SK-MEL-5 (cell line): ENCODE measurements around the gene UQCRH. TPM values are rescaled to one million over a fixed set of nuclear protein-coding genes. Genes with fewer than 3 reads are reported as not detected.
"Not testable (repeated sequence)": the region's sequence is repeated elsewhere in the genome, so short reads cannot be mapped to it uniquely, and the experiment has no call there.

ENCODE experiments used
- DNase-seq: peaks from one replicate; pipeline ENCODE4 v3.0.0-alpha.2; 2016; ENCODE audit warnings: low read depth, low spot score
- in situ Hi-C: cut with HindIII; loops from 2 replicates; pipeline ENCODE4 v1.10.0; 2016; ENCODE audit warnings: low sequenced_read_pairs, high pct_unique_total_duplicates, low pct_unique_long_range_greater_than_20kb
- total RNA-seq: library from RNA; depleted of rRNA; stranded (reverse); fragments of >200 nt; shearing (Covaris generic); gene quantifications from 2 replicates; pipeline ENCODE4 v1.2.3, GENCODE V29; 2014

UQCRH gene
- total RNA-seq, 1 experiment from 2014 or later, result 653 TPM

- in situ Hi-C loops, result no loop called here
- no peak for DNase-seq
Observed at GRCh38 chr1:46289134-46289494, 14.4 kb upstream of the UQCRH start.

DNA sequence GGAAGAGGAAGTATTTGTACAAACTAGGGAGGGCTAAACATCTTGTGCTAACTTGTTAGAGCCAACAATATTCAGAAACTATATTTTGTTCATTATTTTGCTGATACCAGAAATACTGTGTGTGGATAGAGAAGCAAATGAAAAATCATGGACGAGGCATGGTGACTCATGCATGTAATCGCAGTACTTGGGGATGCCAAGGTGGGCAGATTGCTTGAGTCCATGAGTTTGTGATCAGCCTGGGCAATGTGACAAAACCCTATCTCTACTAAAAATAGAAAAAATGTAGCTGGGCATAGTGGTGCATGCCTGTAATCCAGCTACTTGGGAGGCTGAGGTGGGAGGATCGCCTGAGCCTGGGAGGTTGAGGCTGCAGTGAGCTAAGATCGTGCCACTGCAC lies 13.5 kb upstream of the UQCRH start:
- no peak for DNase-seq
- in situ Hi-C loops, result no loop called here

DNA sequence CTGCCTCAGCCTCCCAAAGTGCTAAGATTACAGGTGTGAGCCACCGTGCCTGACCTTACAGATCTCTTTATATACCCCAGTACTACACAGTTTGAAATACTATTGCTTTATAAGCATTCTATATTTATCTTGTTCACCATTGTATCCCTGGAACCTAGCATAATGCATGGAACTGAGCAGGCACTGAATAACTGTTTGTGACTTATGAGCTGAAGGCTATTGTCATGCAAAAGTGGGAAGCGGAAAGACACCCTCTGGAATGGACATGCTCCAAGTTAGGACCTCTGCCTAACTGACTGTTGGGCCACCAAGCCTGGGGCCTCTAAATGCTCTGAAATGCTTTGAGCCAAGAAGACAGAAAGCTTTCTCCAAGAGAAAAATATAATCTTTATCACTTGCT lies 8.2 kb upstream of the UQCRH start:
- DNase-seq, result no peak
- in situ Hi-C loops, result no loop called here

GRCh38 chr1:46298387-46298786 lies 5.1 kb upstream of the UQCRH start:
- DNase-seq, result no peak
- in situ Hi-C loops, result no loop called here

GRCh38 chr1:46300673-46301405 lies 2.7 kb upstream of the UQCRH start:
- in situ Hi-C loops, result no loop called here

GRCh38 chr1:46301406-46301807 lies 2.1 kb upstream of the UQCRH start:
- in situ Hi-C loops, result no loop called here
- no peak for DNase-seq

More at GRCh38 chr1:46300673-46301405, 2.7 kb upstream of the UQCRH start:
- DNase-seq, result no peak

DNA sequence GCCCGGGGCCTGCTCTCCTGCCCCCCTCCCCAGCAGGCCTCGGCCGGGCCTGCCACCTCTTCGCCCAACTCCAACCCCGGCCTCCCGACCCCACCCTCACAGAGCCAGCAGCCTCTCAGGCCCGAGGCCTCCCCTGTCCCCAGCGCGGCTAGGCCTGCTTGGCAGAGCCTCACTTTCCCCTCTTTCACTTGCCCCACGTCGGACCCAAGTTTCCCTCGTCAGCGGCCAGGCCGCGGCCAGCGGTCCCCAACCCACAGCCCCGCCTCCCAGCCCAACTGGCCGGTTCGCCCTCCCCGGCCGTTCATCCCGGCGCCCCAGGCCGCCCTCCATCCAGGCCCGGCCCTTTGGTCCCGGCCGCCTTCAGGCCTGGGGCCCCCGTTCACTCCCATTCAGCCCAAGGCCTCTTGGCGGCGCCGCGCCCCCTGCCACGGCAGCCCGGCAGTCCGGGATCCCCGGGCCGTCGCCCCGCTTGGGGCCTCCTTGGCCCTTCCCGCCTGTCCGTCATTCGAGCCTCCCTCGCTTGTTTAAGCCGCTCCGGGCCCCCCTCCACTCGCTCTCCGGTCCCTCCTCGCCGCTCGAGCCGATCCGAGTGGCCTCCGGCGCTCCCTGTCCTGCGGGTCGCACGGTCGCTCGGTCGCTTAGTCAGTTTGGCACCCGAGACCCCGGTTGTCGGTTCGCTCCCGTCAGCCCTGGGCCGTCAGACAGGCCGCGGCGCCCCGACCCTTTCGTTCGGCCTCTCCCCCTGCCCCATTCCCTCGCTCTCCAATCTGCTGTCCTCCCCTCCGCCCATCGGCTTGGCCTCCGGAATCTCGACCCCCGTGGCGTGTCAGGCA lies 1.5 kb upstream of the UQCRH start:
- DNase-seq, result peak; percentile 11

GRCh38 chr1:46302641-46303037 lies 859 bp upstream of the UQCRH start:
- DNase-seq, result no peak
- in situ Hi-C loops, result no loop called here

More for the DNA sequence above, 1.5 kb upstream of the UQCRH start:
- in situ Hi-C loops, result no loop called here

GRCh38 chr1:46303872-46304326 lies 401 bp downstream of the UQCRH start:
- DNase-seq, result no peak

DNA sequence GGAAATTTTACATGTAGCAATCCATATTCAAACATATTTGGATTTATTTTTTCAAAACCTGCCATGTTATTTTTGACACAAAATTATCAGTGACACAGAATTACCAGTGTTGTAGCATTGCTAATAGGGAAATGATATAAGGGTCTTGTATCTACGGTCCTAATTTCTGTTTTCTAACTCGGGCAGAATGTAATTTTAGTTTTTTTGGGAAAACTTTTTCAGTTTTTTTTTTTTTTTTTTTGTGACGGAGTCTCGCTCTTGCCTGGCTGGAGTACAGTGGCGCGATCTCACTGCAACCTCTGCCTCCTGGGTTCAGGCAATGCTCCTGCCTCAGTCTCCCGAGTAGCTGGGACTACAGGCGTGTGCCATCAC lies 2.6 kb downstream of the UQCRH start:
- in situ Hi-C loops, result no loop called here
- no peak for DNase-seq

More at GRCh38 chr1:46303872-46304326, 401 bp downstream of the UQCRH start:
- in situ Hi-C loops, result no loop called here

- no peak for DNase-seq
- in situ Hi-C loops, result no loop called here
Observed at GRCh38 chr1:46309401-46310159, 6.1 kb downstream of the UQCRH start.

GRCh38 chr1:46310321-46310720 lies 6.8 kb downstream of the UQCRH start:
- in situ Hi-C loops, result no loop called here
- no peak for DNase-seq

DNA sequence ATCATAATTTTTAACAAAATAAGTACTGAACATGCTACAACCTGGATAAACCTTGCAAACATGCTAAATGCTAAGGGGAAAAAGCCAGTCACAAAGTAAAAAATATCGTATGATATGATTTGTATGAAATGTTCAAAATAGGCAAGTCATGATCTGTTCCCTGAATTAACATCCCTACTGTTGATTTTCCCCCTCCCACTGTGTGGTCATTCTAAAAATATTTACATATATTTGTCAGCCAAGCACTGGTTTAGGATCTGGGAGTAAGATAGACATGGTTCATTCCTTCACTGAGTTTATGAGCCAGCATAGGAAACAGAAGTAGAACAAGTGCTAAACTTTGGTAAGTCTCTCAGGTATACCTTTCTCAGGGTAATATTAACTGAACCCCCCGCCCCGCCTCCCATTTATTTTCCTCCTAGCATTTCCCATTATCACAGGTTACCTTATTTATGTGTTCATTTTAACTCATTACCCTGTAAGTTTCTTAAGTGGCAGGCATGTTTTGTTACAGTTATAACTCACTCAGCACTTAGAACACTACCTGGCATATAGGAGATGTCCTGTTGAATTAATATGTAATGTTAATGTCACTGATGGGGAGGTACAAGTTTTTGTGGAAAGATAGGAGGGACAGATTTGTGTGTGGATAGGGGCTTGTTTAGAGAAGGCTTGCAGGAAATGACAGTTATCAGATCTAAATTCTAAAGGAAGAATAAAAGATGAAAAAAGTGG lies 12.3 kb downstream of the UQCRH start:
- no peak for DNase-seq
- in situ Hi-C loops, result no loop called here

GRCh38 chr1:46317323-46317722 lies 13.8 kb downstream of the UQCRH start:
- no peak for DNase-seq
- in situ Hi-C loops, result no loop called here

GRCh38 chr1:46319301-46319700 lies 15.8 kb downstream of the UQCRH start:
- in situ Hi-C loops, DNase-seq: not testable (repeated sequence)

DNA sequence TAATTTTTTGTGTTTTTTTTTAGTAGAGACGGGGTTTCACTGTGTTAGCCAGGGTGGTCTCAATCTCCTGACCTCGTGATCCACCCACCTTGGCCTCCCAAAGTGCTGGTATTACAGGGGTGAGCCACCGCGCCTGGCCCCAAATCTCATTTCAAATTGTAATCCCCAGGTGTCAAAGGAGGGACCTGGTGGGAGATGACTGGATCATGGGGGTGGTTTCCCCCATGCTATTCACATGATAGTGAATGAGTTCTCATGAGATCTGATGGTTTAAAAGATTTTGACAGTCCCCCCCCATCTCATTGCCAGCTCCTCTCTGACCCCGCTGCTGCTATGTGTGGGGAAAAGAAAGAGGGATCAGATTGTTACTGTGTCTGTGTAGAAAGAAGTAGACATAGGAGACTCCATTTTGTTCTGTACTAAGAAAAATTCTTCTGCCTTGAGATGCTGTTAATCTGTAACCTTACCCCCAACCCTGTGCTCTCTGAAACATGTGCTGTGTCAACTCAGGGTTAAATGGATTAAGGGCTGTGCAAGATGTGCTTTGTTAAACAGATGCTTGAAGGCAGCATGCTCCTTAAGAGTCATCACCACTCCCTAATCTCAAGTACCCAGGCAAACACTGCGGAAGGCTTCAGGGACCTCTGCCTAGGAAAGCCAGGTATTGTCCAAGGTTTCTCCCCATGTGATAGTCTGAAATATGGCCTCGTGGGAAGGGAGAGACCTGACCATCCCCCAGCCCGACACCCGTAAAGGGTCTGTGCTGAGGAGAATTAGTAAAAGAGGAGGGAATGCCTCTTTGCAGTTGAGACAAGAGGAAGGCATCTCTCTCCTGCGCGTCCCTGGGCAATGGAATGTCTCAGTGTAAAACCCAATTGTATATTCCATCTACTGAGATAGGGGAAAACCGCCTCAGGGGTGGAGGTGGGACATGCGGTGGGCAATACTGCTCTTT lies 16.7 kb downstream of the UQCRH start:
- DNase-seq, in situ Hi-C loops: not testable (repeated sequence)

GRCh38 chr1:46322191-46322590 lies 18.7 kb downstream of the UQCRH start:
- in situ Hi-C loops, DNase-seq: not testable (repeated sequence)
